HepG2 (cell line): ENCODE data around the gene KRI1. TPM values are rescaled to one million over a fixed set of nuclear protein-coding genes. Genes with fewer than 3 reads are reported as not detected.

Experiments used
- AFF4 ChIP-seq: sonication (generic); formaldehyde crosslinking; IDR thresholded peaks from 2 replicates; pipeline ENCODE4 v1.4.0; 2020; ENCODE audit warnings: missing genetic modification reagents
- ATF7-NPFF ChIP-seq: sonication (generic); formaldehyde crosslinking; IDR thresholded peaks from 2 replicates; pipeline ENCODE4 v1.8.1; 2023; ENCODE audit warnings: mild to moderate bottlenecking, low read depth, missing genetic modification reagents, moderate library complexity
- CCAR2 ChIP-seq: fragments of 200-400 bp; formaldehyde crosslinking; optimal IDR thresholded peaks from 2 replicates; pipeline ENCODE3; 2018; ENCODE audit warnings: low read depth, mild to moderate bottlenecking, low read length, moderate library complexity
- CCDC6 ChIP-seq: sonication (generic); formaldehyde crosslinking; IDR thresholded peaks from 2 replicates; pipeline ENCODE4 v1.8.1; 2022; ENCODE audit warnings: mild to moderate bottlenecking, missing genetic modification reagents, moderate library complexity
- CHD4 ChIP-seq: fragments of 200-600 bp; sonication (generic); IDR thresholded peaks from 2 replicates; pipeline ENCODE4 v1.7.0; 2017; ENCODE audit warnings: mild to moderate bottlenecking, low read length, borderline replicate concordance
- FOXO1 ChIP-seq: sonication (generic); formaldehyde crosslinking; IDR thresholded peaks from 2 replicates; pipeline ENCODE4 v1.4.0; 2020; ENCODE audit warnings: missing genetic modification reagents
- FUBP1 ChIP-seq: sonication (generic); formaldehyde crosslinking; IDR thresholded peaks from 2 replicates; pipeline ENCODE4 v1.5.1; 2020; ENCODE audit warnings: missing genetic modification reagents, mild to moderate bottlenecking, borderline replicate concordance
- HNF1A ChIP-seq, 2 experiments: sonication (generic) in 1 of 2; formaldehyde crosslinking in 1 of 2; IDR thresholded peaks; 2 replicates each; pipeline versions ENCODE4 v1.4.0 to v1.6.1; 2016 to 2020; ENCODE audit warnings: borderline replicate concordance in 1 of 2, low read depth in 1 of 2, mild to moderate bottlenecking in 1 of 2, missing genetic modification reagents in 1 of 2
- KDM1A ChIP-seq: IDR thresholded peaks from 2 replicates; pipeline ENCODE4 v1.6.1; 2016; ENCODE audit warnings: missing compliant biosample characterization
- MED13 ChIP-seq: sonication (generic); formaldehyde crosslinking; IDR thresholded peaks from 2 replicates; pipeline ENCODE4 v1.5.0; 2020; ENCODE audit warnings: missing genetic modification reagents
- NFE2 ChIP-seq: sonication (generic); formaldehyde crosslinking; IDR thresholded peaks from 2 replicates; pipeline ENCODE4 v1.4.0; 2020; ENCODE audit warnings: missing genetic modification reagents
- PATZ1 ChIP-seq: sonication (generic); formaldehyde crosslinking; IDR thresholded peaks from 2 replicates; pipeline ENCODE4 v1.4.0; 2020; ENCODE audit warnings: missing genetic modification reagents
- SRF ChIP-seq: IDR thresholded peaks from 2 replicates; pipeline ENCODE4 v1.6.1; 2011; ENCODE audit warnings: mild to moderate bottlenecking, low read depth, low read length, moderate library complexity
- SRSF1 ChIP-seq: fragments of 200-400 bp; formaldehyde crosslinking; optimal IDR thresholded peaks from 2 replicates; pipeline ENCODE3; 2017; ENCODE audit warnings: mild to moderate bottlenecking, low read depth, low read length, moderate library complexity
- TBX2 ChIP-seq: sonication (generic); formaldehyde crosslinking; IDR thresholded peaks from 2 replicates; pipeline ENCODE4 v1.5.0; 2020; ENCODE audit warnings: missing genetic modification reagents, mild to moderate bottlenecking, borderline replicate concordance
- ZNF367 ChIP-seq: sonication (generic); formaldehyde crosslinking; IDR thresholded peaks from 2 replicates; pipeline ENCODE4 v1.4.0; 2020; ENCODE audit warnings: missing genetic modification reagents, borderline replicate concordance
- polyA plus RNA-seq, 8 experiments: library from polyadenylated mRNA; depleted of rRNA in 3 of 8; stranded (reverse) in 7 of 8; unstranded in 1 of 8; fragments of >200 nt; fragmentation: Illumina TruSeq in 4 of 8; extraction: Trizol in 4 of 8; gene quantifications; 2 replicates each; pipeline versions ENCODE4 v1.2.1 to v1.2.3, GENCODE V29; 2011 to 2016; ENCODE audit warnings: low read depth in 4 of 8, missing spikeins in 1 of 8, mixed read lengths in 1 of 8; ENCODE audit not compliant: insufficient read depth in 1 of 8
- total RNA-seq, 5 experiments: library from RNA; depleted of rRNA; stranded (reverse); fragments of >200 nt; fragmentation: Illumina TruSeq; extraction: Trizol; gene quantifications; 2 replicates each; pipeline ENCODE4 v1.2.3, GENCODE V29; 2016; ENCODE audit warnings: low read depth in 1 of 5

Gene KRI1
- total and polyA plus RNA-seq, 2 of the 13 experiments (the other 11 are each of a cell fraction or from before 2014, with no cell fraction given): 9.1 to 11.7 TPM

GRCh38 chr19:10602330-10603083 lies 36.7 kb upstream of the KRI1 start (continued):
- no peak for TF ChIP-seq FOXO1 (CRISPR knock-in tag)
- peak; percentile 31; the same call in 1 of the 2 replicates for TF ChIP-seq PATZ1
- TF ChIP-seq TBX2 (CRISPR knock-in tag): peak; percentile 33; the same call in 1 of the 2 replicates
- no peak for TF ChIP-seq CHD4
- no peak for TF ChIP-seq AFF4 (CRISPR knock-in tag)
- no peak for TF ChIP-seq ATF7-NPFF
- TF ChIP-seq KDM1A (CRISPR knock-in tag): no peak
- TF ChIP-seq SRSF1: no peak
- no peak for TF ChIP-seq CCAR2
- no peak for TF ChIP-seq NFE2
- no peak for TF ChIP-seq HNF1A (IDR thresholded peaks at IDR 0.05; ENCODE audit: low read depth)
- TF ChIP-seq HNF1A (CRISPR knock-in tag; IDR thresholded peaks at IDR 0.05; ENCODE audit: borderline replicate concordance): 0 out of 2 replicates have a peak, but pooled peaks have one; percentile 6
- no peak for TF ChIP-seq FUBP1 (CRISPR knock-in tag)
- no peak for TF ChIP-seq SRF
- TF ChIP-seq ZNF367 (CRISPR knock-in tag): no peak
- 0 out of 2 replicates have a peak, but pooled peaks have one; percentile 51 for TF ChIP-seq MED13 (CRISPR knock-in tag)
- 0 out of 2 replicates have a peak, but pooled peaks have one; percentile 48 for TF ChIP-seq CCDC6 (CRISPR knock-in tag)
